ENCODE measurements around the gene PTDSS2. TPM values are rescaled to one million over a fixed set of nuclear protein-coding genes. Genes with fewer than 3 reads are reported as not detected.
A peak's percentile ranks its signal among the peaks of the same experiment; 100 is the strongest.

The PTDSS2 gene
- total and polyA plus RNA-seq, 2 of the 13 experiments (the other 11 are each of a cell fraction or from before 2014, with no cell fraction given) = 21.7 to 26.4 TPM

GRCh38 chr11:499201-500076 is 49.4 kb downstream of the PTDSS2 start (continued):
- TF ChIP-seq RERE (CRISPR knock-in tag; IDR thresholded peaks at IDR 0.05; ENCODE audit: low read depth) = no peak
- TF ChIP-seq NCOA5 (CRISPR knock-in tag; IDR thresholded peaks at IDR 0.05) = no peak
- no peak for TF ChIP-seq ZFP1 (CRISPR knock-in tag; IDR thresholded peaks at IDR 0.05)
- no peak for TF ChIP-seq CHCHD3 (CRISPR knock-in tag; IDR thresholded peaks at IDR 0.05)
- TF ChIP-seq RBM22 (optimal IDR thresholded peaks at IDR 0.05; ENCODE audit: low read length) = peak; percentile 11
- TF ChIP-seq ZMYM2 (CRISPR knock-in tag; IDR thresholded peaks at IDR 0.05) = no peak
